Measurements from ENCODE around the gene WIPI1. TPM values are rescaled to one million over a fixed set of nuclear protein-coding genes. Genes with fewer than 3 reads are reported as not detected.

The WIPI1 gene
- total RNA-seq, 1 donor from 2014 or later, result 74.4 TPM

DNA sequence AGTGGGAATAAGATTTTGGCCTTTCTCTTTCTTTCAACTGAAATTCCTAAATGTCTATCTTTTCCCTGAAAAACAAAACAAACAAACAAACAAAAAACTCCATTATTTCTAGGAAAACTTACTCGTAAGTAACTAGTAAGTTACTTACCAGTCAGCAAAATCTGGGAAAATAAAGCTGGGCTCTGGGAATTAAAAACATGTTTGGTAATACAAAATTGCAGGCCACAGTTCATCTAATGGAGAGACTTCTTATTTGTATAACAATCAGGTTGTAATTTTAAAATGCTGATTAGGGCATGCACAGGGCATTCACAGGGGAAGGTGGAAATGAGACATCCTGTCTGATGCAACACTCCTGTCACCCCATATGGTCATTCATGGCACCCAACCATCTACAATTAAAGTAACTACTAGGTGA, 3.8 kb upstream of the WIPI1 start:
- no peak for DNase-seq (ENCODE audit: low spot score)

DNA sequence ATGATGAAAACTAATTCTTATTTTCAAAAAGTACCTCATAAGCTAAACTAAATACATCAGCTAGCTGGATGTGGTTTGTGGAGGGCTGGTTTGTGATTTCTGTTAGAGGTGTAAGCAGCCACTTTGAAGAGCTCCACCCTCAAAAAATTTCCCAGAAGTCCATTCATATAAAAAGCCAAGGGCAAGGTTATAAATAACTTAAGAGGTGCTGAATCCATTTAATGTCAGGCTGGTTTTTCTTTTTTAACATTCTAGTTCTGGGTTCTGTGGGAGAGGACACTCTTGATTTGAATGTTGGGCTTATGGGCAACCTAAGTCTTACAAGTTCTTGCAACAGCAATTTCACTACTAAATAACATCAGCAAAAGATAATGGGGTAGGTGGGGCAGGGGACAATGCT, 3.4 kb upstream of the WIPI1 start:
- no peak for DNase-seq (ENCODE audit: low spot score)

DNA sequence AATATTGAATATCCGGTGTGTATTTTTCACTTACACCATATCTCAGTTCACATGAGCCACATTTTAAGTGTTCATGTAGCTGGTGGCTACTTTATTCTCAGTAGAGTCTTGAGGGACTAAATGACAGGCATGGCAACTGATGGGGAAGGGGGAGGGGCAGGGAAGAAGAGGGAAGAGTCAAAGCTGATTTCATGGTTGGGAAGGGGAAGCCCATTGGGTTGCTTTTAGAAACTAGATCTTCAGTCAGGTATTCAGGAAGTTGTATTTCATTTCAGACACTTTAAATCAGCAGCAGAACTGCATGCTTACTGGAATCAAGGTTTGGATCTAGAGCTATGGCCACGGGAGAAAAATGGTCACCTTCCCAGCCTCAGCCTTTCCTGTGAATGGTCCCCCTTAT, 2.9 kb upstream of the WIPI1 start:
- no peak for DNase-seq (ENCODE audit: low spot score)

DNA sequence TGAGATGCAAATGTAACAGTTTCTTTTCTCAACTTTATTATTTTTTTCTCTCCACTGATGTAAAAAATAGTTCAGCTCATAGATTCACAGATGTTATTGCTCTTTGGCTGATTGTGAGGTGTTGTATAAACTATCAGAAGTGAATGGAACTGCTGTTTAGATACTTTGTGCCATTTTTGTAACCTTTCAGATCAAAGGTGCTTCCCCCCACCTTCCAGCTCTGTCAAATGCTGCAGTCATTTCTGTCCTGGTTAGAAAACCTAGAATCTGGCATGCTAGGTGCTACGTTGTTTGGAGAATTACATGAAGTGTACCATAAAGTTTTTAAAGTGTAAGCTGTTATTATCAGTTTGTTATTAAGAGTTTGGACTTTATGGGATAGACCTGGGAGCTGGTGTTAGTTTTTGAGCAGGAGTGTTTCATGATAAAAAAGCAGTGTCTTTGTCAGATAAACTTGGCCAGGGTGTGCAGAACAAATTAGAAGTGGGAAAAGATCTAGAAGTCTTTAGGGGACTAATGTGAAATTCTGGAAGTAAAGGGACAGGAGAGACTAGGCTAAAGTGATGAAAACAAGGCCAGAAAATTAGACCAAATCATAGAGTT, 1.8 kb upstream of the WIPI1 start:
- DNase-seq (ENCODE audit: low spot score), result no peak

DNA sequence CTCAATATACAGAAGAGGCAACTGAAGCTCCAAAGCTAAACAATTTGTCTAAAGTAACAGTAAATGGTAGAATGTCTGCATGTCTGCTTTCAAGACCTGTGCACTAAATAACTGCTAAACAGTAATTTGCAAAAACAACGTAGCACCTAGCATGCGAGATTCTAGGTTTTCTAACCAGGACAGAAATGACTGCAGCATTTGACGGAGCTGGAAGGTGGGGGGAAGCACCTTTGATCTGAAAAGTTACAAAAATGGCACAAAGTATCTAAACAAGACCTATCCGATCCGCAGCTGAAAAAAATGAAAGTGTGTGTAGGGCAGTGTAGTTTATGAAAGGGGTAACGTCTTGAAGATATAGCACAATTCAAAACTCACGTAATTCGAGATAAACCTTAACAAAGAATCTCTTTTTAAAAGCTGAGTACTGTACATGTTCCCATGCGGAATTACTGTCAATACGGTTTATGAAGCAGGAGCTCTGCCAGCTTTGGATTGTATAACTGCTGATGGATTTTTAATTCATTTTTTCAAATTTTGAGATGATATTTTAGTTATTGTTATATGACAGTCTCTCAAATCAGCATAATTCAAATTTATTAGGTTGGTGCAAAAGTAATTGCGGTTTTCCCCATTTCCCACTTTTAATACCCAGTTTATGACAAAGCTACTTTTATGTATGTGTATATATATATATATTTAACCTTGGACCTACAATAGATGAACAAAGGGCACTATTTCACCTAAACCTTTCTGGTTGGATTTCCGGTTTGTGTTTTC, 1.2 kb upstream of the WIPI1 start:
- no peak for DNase-seq (ENCODE audit: low spot score)

DNA sequence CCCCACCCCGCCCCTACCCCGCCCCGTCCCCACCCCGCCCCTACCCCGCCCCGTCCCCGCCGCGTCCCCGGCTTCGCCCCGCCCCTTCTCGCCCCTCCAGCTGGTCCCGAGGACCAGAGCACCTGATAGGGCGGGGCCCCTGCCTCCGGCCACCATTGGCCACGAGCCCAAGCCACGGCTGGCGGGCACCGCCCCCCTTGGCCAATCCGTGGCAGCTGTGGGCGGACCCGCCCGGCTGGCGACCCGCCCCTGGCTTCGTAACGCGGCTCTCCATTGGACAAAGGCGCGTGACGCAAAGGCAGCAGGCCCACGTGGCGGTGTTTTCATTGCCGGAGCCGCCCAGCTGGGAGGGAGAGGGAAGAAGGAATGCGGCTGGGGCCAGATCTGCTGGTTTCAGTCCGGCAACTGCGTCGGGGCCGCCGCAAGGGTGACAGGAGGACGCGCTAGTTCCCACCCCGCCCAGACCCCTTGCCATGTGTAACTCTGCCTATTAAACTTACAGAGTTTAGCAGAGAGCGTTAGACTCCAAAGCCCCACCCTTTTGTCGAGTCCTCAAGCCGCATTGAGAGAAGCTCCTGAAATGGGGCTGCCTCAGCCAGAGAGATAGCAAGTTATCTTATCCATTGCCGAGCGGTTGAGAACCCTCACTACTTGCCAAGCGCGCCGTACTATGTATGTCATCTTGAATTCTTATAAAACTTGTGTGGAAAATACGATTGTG, 403 bp upstream of the WIPI1 start:
- peak; percentile 99 for DNase-seq (ENCODE audit: low spot score)

DNA sequence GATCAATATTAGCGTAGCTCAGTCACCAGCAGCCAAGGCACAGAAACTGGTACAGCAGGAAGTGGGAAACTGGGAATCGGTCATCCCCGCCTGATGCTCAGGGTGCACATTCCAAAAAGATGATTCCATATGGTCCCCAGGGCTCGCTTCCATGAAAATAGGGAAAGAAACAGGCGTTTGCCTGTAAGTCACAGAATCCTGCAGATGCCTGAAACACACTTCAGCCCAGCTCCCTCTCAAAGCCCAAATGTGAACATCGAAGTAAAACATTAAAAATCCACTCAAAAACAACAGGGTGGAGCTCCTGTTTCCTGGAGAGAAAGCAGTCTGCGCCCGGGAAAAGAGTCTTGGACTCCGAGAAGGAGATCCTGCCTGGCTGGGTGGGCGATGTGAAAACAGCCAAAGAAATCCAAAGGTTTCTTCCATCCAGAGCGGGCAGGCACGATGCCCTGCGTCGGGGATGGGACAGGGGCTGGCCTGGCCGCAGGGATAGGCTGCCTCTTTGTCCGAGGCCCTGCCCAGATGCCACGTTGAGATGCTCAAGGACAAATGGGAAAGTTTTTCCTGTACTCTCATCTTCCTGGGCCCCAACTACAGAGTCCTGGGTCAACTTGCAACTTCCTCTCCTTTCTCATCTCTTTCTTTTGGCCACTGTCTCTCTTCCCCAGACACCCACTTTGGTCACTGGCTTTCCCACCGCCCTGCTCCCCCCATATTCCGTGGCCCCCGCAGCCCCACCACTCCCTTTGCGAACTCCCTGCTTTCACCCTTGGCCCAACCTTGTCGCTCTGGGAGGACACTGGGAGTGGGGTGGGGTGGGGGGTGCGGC, 743 bp downstream of the WIPI1 start:
- peak; percentile 96 for DNase-seq (ENCODE audit: low spot score)

DNA sequence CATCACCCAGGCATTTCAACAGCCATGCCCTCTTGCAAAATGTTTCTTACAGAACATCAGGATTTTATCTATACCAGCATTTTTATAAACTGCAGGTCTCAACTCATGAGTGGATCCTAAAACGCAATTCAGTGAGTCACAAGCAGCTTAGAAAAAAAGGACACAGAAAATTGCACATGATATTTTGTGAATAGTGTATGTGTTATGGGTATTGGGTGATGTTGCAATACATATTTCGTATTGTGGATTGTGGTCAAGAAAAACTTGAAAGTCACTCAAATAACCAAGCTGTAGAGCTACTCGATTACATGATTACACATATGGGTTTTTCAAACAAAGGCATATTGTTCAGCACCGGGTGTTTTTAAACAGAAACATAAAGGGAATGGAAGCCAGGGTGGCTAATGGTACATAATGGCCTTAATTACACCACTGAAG, 1.4 kb downstream of the WIPI1 start:
- DNase-seq (ENCODE audit: low spot score), result peak; percentile 44

DNA sequence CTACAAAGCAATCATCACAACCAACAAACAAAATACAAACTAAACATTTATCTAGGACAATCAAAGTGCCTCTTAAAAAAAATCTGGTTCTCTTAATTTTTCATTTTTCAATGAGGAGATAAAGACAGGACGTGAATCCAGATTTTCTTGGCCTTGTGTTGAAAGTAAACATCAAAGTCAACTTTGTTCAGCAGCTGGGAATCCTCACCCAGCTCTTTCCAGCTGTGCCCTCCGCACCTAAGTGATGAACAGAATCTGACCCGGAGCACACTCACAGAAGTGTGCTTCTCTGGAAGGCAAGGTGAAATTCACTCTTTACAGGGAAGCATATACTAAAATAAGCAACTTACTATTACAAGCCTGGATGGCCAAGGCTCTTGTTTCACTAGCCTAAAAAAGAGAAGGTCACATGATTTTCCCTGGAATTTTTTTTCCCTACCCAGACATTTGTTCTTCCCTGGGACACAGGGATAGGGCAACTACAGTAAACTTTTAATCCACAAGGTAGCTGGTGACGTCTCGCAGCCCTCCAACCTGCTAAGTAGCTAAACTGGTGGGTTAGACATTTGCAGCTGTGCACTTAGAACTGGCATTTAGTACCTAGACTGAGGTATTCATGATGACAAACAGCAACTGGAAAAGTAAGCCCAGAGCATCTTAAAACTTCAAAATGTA, 3.2 kb downstream of the WIPI1 start:
- no peak for DNase-seq (ENCODE audit: low spot score)

DNA sequence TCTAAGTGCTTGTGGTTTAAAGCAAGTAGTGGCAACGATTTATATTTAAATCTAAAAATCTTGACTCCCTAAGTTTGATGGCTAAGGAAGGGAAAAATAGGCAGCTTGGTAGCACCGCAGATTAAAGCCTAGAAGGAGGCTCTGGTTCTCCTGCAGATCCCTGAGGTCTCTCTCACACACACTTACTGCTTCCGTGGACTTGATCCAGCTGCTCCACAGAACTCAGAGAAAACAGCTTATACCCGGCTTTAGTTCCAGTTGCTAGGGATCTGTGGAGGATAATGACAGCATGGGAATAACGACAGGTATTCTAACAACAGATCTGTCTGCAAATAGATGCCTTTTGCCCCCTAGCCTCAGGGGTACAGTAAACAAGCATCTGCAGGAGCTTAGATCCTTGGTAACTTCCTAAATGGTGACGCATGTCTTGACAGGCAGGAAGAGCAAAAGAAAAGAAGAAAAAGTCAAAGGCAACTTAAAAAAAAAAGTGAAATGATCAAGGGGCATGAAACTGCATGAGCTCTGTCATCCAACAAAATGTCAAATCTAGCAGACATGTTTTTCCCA, 4.5 kb downstream of the WIPI1 start:
- DNase-seq (ENCODE audit: low spot score), result no peak

DNA sequence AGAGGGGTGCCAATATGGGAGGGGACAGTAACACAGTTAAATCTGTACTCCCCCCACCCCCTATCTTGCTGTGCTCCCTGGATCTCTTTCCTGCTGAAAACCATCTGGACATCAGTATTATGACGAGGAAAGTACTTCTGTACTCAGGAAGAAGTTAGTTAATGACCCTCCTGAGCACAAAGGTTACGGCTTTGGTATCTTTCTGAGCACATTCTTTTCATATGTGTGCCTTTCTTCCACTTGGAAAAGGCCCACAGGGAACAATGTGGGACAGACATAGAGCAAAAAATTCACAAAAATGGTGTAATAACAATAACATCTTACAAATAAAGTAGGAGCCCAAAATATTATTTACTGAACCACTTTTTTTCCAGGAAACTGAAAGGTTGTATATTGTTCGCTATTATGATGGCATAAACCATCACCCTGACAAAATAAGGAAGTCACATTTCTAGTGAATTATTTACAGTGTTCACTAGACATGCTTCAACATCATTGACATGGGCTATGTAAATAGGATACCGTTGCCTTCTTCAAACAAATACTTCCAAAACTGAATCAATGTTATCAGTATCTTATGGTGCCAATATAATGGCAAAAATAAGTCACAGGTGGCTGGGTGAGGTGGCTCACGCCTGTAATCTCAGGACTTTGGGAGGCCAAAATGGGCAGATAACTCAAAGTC, 5.5 kb downstream of the WIPI1 start:
- no peak for DNase-seq (ENCODE audit: low spot score)

DNA sequence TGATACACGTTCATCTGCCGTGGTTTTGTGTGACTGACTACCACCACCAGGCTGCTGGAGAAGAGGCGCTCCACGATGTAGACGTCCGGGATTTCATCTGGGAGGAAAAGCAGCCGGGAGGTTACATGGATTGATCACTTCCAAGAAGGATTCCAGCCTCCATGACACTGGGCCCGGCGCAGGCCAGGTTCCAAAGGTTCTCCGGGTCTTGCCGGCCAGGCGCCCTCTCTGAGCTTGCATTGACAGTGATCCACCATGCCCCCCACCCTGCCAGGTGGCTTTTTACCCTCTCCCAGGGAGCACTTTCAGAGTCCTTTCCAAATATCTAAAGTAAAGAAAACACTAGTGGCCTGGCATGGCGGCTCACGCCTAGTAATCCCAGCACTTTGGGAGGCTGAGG, 6.5 kb downstream of the WIPI1 start:
- DNase-seq (ENCODE audit: low spot score), result no peak

DNA sequence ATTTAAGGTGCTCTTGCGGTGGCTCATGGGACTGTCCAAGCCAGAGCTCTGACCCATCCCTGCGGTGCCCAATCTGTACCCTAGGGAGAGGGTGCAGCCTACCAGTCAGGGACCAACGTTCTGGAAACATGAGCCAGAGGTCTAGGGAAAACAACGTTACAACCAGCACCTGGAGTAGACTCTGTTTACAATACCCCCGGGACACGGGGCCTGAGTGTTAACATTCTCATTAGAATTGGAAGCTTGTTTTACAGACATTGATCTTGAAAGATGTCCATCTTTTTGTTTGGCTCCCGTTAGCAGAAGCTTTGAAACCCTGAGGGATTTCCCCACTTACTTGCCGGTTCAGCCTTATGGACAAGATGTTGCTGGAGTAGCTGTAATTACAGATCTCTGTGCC, 6.9 kb downstream of the WIPI1 start:
- no peak for DNase-seq (ENCODE audit: low spot score)

DNA sequence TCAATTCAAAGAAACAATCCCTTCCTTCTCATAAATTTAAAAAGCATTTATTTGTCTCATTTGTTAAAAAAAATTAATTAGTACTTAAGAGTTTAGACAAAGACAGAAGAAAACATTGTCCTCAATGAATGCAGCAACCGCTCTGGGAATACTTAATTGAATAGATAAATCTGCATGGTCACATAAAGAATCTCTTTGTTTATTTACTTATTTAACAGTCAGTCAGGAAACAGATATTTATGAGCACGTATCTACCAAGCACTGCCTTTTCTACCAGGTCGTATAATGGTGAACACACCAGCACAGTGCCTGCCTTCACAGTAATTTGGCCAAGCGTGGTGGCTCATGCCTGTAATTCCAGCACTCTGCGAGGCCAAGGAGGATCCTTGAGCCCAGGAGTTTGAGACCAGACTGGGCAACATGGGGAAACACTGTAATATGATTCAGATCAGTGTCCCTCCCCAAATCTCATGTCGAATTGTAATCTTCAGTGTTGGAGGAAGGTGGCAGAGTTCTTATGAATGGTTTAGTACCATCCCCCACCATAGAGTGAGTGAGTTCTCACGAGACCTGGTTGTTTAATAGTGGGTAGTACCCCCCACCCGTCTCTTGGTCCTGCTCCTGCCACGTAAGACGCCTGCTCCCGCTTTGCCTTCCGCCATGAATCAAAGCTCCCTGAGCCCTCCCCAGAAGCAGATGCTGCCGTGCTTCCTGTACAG, 8.1 kb downstream of the WIPI1 start:
- no peak for DNase-seq (ENCODE audit: low spot score)

DNA sequence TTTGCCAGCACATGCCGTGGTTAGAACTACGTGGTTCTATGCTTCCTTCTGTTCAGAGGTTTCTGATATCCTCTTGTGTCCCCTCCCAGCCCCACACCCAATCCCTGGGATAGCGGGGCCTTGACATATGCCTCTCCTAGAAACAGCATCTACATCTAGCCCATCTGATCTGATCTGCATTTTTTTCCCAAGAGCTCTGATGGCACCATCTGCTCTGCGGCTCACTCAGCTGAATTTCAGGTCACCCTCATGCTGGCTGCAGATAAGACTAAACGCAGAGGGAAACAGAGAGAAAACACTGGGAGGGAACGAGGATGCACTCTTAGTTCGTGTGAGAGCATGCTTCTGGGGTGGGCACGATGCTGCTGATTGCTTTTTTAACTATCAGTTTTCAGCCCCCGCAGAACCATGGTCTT, 10.7 kb downstream of the WIPI1 start:
- DNase-seq (ENCODE audit: low spot score), result no peak

DNA sequence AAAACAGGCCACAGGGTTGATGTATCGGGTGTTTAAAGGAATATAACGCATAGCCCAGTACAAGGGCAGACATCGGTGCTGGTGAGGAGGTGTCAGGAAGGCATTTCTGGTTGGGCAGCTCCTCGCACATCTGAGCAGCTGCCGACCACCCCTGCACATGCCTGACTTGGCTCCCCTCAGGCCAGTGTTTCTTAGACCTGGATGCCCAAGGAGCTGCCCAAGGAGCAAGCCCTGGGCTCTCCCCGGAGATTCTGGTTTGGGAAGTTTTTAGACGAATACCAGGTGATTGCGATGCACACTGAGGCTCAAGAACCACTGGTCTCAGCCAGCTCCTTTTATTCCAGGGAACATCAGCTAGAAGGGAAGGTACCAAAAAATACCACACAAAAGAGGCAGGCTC, 11.6 kb downstream of the WIPI1 start:
- no peak for DNase-seq (ENCODE audit: low spot score)

DNA sequence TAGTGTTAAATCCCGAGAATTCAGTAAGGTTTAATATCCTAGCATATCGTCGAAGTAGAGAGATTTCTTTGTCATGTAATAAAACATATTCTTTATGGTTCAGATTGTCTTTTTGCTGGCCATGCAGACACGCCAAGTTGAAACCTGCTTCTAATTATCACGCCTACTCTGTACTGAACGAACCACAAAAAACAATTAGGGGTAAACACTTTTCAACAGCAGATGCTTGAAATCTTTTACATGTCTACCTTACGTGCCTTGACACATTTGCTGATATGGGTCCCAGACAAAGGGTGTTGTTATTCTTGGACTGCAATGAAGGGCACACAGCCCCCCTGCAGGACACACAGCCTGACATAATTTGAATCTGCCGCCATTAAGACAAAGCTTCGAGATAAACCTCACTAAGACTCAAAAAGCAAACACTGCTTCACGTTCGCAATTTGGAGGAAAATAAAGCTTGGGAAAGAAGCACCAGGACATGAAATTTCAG, 13.3 kb downstream of the WIPI1 start:
- no peak for DNase-seq (ENCODE audit: low spot score)

DNA sequence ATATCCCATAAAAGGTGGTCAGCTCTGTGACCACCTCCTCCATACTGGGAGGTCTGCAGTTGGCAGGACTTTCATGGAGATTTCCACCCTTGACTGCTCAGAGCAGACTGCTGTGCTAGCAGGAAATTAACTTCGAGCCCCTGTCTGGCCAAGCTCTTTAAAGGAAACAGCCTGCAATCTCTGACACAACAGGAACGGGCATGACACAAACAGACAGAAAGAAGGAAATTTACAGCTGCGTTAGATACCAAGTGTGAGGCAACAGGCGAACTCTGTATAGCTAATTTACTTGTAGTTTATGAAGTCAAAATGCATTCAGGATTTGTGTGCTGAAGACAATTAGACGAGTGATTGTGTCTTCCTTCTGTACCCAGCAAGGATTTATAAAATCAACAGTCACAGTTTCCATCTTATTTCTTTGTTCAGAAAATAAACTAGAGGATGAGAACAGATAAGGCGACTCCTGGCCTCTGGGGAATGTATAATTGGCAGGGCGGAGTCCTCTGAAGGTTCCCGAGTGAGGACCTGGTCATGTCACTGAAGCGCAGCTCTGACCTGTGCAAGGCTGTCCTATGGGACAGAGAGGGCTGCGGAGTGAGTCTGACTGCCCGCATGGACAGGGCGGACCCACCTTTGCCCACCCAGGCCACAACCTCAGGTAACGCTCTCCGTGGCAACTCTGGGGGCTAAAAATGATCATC, 16.1 kb downstream of the WIPI1 start:
- DNase-seq (ENCODE audit: low spot score), result peak; percentile 53

DNA sequence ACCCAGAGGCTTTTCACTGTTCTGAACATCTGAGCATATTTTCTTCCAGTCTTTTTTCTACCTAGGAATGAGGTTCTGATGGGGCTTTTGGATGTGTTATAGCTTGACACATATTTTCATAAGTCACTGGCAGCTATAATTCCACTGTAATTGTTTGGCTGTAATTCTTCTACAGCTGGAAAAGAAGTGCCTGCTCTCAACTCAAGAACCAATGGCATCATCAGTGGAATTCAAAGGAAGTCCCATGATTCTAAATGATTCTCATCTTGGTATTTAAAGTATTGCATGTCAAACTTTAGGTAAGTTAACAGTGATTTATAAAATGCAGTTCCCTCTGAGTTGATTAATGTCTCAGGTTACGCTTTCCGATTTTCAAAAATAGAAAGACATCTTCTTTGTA, 16.8 kb downstream of the WIPI1 start:
- DNase-seq (ENCODE audit: low spot score), result peak; percentile 13
